Ovary (tissue), 9 donors: ENCODE data around the gene LRCH1. TPM values are rescaled to one million over a fixed set of nuclear protein-coding genes. Genes with fewer than 3 reads are reported as not detected.

Source experiments
- DNase-seq, 5 donors: peaks; one replicate each; pipeline ENCODE4 v3.0.0-alpha.2; 2019 to 2020
- H3K27ac ChIP-seq, 2 donors: fragments of 200-600 bp; one replicate each; pipeline versions ENCODE4 v1.5.1 to v1.8.0; 2019 to 2022
- H3K27me3 ChIP-seq: fragments of 200-600 bp; one replicate; pipeline ENCODE4 v1.8.0; 2022
- H3K36me3 ChIP-seq: fragments of 200-600 bp; sonication (generic); one replicate; pipeline ENCODE4 v1.5.1; 2019
- H3K4me1 ChIP-seq: one replicate; pipeline ENCODE4 v1.8.1; 2013; ENCODE audit warnings: mild to moderate bottlenecking, moderate library complexity; ENCODE audit not compliant: insufficient read depth
- H3K4me3 ChIP-seq: fragments of 200-600 bp; sonication (generic); one replicate; pipeline ENCODE4 v1.5.1; 2017
- H3K9me3 ChIP-seq, 2 donors: fragments of 200-600 bp in 1 of 2; sonication (generic) in 1 of 2; one replicate each; pipeline versions ENCODE4 v1.5.1 to v1.8.1; 2013 to 2019; ENCODE audit warnings: mild to moderate bottlenecking in 1 of 2, moderate library complexity in 1 of 2
- EP300 ChIP-seq: sonication (generic); formaldehyde crosslinking; IDR thresholded peaks from one replicate; pipeline ENCODE4 v1.6.1; 2017; ENCODE audit warnings: antibody characterized with exemption
- POLR2A ChIP-seq: fragments of 450-650 bp; IDR thresholded peaks from one replicate; pipeline ENCODE4 v1.6.1; 2017; ENCODE audit warnings: antibody characterized with exemption, mild to moderate bottlenecking, moderate library complexity
- WGBS, 3 donors: extraction: QIAGEN DNeasy Blood & Tissue Kit in 1 of 3; methylation state at CpG; one replicate each; pipeline versions ENCODE4 v1.1.5 to v1.1.7; 2013 to 2017; 5-methylcytosine and 5-hydroxymethylcytosine counted together
- intact Hi-C, 4 donors: fragments of 100-400 bp; cut with DNase I; formaldehyde crosslinking; loops; one replicate each; pipeline versions ENCODE4 v1.11.0 to v1.15.1; 2022 to 2023
- polyA plus RNA-seq, 2 donors: library from polyadenylated mRNA; stranded (reverse); fragments of 200-250 nt in 1 of 2; fragments of 350-450 nt in 1 of 2; fragmentation: Illumina TruSeq in 1 of 2; extraction: RNeasy Lipid Tissue Mini Kit (QIAGEN cat#74804) in 1 of 2; gene quantifications; one replicate each; pipeline ENCODE4 v1.2.3, GENCODE V29; 2013 to 2014
- total RNA-seq, 7 donors: library from RNA; depleted of rRNA in 2 of 7; stranded (reverse); fragments of >200 nt in 2 of 7; fragmentation: NEBNext Ultra II Directional in 3 of 7; extraction: Animal tissue kit (Norgen Biotek cat#: 25700) in 3 of 7; gene quantifications; one replicate each; pipeline versions ENCODE4 v1.1.0 to v1.2.4, GENCODE V29; 2016 to 2023
- TF ChIP-seq, protein P1 (sequence below), 3 donors: fragments of 450-650 bp in 2 of 3; fragments of 200-600 bp in 1 of 3; IDR thresholded peaks; one replicate each; pipeline versions ENCODE4 v1.5.1 to v1.8.0; 2016 to 2022; ENCODE audit warnings: antibody characterized with exemption in 3 of 3, mild to moderate bottlenecking in 1 of 3
- donor health status: DM: no; HTN: no; CAD: no; lungs with moderate emphysema.
- donor health status: DM: no; HTN: no; CAD: no.
- donor health status: Bipolar disorder and iron deficiency.
- donor health status: DM: yes; HTN: yes; CAD: no.
- donor health status: DM: no; HTN: no; CAD: no.
- donor health status: DM: yes; HTN: yes; CAD: no.

The LRCH1 gene
- total and polyA plus RNA-seq, 9 donors: 7.6 to 19.3 (median 15.8) TPM

DNA sequence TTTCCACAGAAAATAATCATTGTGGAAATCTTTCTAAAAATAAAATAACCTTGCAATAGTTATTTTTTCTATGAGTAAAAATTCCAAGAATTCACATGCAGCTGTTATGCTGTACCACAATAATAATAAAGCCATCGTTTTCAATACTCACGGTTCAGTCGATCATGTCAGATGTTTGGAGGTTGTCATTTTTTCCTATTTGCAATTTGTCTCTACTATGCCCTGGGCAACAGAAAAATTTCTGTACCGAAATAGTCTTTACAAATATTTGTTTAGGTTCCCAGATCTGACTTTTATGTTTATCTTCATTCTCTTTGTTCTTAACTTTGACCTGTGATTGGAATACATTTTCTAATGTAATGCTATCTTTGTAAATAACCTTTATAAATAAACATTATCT, 164.3 kb downstream of the LRCH1 start:
- intact Hi-C loops: no loop called here

DNA sequence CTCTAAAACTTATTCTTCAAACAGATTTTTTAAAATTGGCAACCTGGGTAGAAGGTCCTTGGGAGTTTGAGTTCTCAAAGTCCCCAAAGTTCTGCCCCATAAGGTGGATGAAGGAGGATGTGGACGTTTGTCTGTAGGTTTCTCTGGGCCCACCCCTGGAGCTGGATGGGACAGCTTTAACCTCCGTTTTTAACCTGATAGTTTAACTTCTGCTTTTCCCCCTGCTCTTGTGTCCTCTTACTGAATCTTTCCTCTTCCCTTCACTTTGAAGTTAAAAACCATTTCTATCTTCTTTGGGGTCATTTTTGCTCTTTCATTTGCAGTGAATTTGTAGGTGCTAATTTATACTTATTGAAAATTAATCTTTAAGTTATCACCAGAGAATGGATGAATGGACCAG, 164.9 kb downstream of the LRCH1 start:
- intact Hi-C loops: no loop called here
- Histone ChIP-seq H3K4me3 (no peak overlapping the region), H3K4me1 (peaks cover under 1% of the 10 kb centered on the region), H3K27ac (no peak overlapping the region), H3K36me3 (no peaks in the 10 kb centered on the region), H3K27me3 (no peaks in the 10 kb centered on the region), H3K9me3 (no peaks in the 10 kb centered on the region)
- TF ChIP-seq EP300 (no peak), POLR2A (no peak)
- TF ChIP-seq, protein P1, sequence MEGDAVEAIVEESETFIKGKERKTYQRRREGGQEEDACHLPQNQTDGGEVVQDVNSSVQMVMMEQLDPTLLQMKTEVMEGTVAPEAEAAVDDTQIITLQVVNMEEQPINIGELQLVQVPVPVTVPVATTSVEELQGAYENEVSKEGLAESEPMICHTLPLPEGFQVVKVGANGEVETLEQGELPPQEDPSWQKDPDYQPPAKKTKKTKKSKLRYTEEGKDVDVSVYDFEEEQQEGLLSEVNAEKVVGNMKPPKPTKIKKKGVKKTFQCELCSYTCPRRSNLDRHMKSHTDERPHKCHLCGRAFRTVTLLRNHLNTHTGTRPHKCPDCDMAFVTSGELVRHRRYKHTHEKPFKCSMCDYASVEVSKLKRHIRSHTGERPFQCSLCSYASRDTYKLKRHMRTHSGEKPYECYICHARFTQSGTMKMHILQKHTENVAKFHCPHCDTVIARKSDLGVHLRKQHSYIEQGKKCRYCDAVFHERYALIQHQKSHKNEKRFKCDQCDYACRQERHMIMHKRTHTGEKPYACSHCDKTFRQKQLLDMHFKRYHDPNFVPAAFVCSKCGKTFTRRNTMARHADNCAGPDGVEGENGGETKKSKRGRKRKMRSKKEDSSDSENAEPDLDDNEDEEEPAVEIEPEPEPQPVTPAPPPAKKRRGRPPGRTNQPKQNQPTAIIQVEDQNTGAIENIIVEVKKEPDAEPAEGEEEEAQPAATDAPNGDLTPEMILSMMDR (IDR thresholded peaks at IDR 0.05): no peak
- WGBS, 3 donors: 69 to 88% (median 77%) methylated on average over 2 of the region's 2 CpGs
- no peak for DNase-seq

More for the DNA sequence above, 164.3 kb downstream of the LRCH1 start:
- H3K27me3 ChIP-seq: no peaks in the 10 kb centered on the region
- H3K36me3 ChIP-seq: no peaks in the 10 kb centered on the region
- no peak for DNase-seq
- TF ChIP-seq POLR2A (no peak), EP300 (no peak)
- TF ChIP-seq, protein P1 (IDR thresholded peaks at IDR 0.05): no peak
- 27 to 53% (median 46%) methylated on average over 4 of the region's 4 CpGs for WGBS, 3 donors
- H3K9me3 ChIP-seq: no peaks in the 10 kb centered on the region
- peaks cover 2% of the 10 kb centered on the region for H3K4me1 ChIP-seq
- H3K4me3 ChIP-seq: no peak overlapping the region
- H3K27ac ChIP-seq: no peak overlapping the region

GRCh38 chr13:46720189-46720588, 167.2 kb downstream of the LRCH1 start:
- no peaks in the 10 kb centered on the region for H3K27me3 ChIP-seq
- H3K4me3 ChIP-seq: no peak overlapping the region
- no peak for DNase-seq
- TF ChIP-seq POLR2A: no peak
- TF ChIP-seq, protein P1 (IDR thresholded peaks at IDR 0.05): no peak
- TF ChIP-seq EP300: no peak
- 96 to 98% (median 98%) methylated on average over 8 of the region's 8 CpGs for WGBS, 3 donors
- no peaks in the 10 kb centered on the region for H3K4me1 ChIP-seq
- no peak overlapping the region for H3K27ac ChIP-seq
- H3K9me3 ChIP-seq: no peaks in the 10 kb centered on the region
- H3K36me3 ChIP-seq: no peaks in the 10 kb centered on the region
- intact Hi-C loops: loop anchor here (2.0 to 10.0 kb wide), 5 partner anchors 165 to 228 kb away; partner anchors contain the start of gene LRCH1 (in 3 of the 4)

- Histone ChIP-seq H3K27ac (no peak overlapping the region), H3K36me3 (no peaks in the 10 kb centered on the region), H3K9me3 (no peaks in the 10 kb centered on the region), H3K27me3 (no peaks in the 10 kb centered on the region), H3K4me3 (no peak overlapping the region), H3K4me1 (no peaks in the 10 kb centered on the region)
- intact Hi-C loops: loop anchor here (2.0 to 10.0 kb wide), 5 partner anchors 166 to 229 kb away; partner anchors contain the start of gene LRCH1 (in 3 of the 4)
- 6 to 8% (median 7%) methylated on average over 4 of the region's 4 CpGs for WGBS, 3 donors
- TF ChIP-seq, protein P1 (IDR thresholded peaks at IDR 0.05): peak; percentile 29 to 92 (median 75)
- TF ChIP-seq EP300: no peak
- TF ChIP-seq POLR2A: no peak
- DNase-seq: peak; percentile 18 to 65 (median 53)
Measured at GRCh38 chr13:46721054-46721453, 168.1 kb downstream of the LRCH1 start.
